Heart left ventricle (tissue), 16 donors: ENCODE data around the gene LPO. TPM values are rescaled to one million over a fixed set of nuclear protein-coding genes. Genes with fewer than 3 reads are reported as not detected.

ENCODE experiments used
- ATAC-seq, 4 donors: fragments of 200-7000 bp; cut with Tn5 transposase; one replicate each; pipeline ENCODE4 v1.9.1; 2020 to 2022; ENCODE audit warnings: moderate library complexity in 4 of 4, mild to moderate bottlenecking in 3 of 4, moderate number of reproducible peaks in 1 of 4
- DNase-seq, 5 donors: peaks; one replicate each; pipeline ENCODE4 v3.0.0-alpha.2; 2020
- H3K27ac ChIP-seq, 12 donors: fragments of 200-600 bp; sonication (generic) in 4 of 12; one replicate each; pipeline versions ENCODE4 v1.5.0 to v1.8.0; 2016 to 2022; ENCODE audit warnings: mild to moderate bottlenecking in 2 of 12
- H3K27me3 ChIP-seq, 9 donors: fragments of 200-600 bp; sonication (generic) in 2 of 9; one replicate each; pipeline versions ENCODE4 v1.5.1 to v1.8.0; 2016 to 2022; ENCODE audit warnings: mild to moderate bottlenecking in 3 of 9
- H3K36me3 ChIP-seq, 9 donors: fragments of 200-600 bp; sonication (generic) in 2 of 9; one replicate each; pipeline versions ENCODE4 v1.5.0 to v1.8.0; 2018 to 2022; ENCODE audit warnings: mild to moderate bottlenecking in 2 of 9
- H3K4me1 ChIP-seq, 12 donors: fragments of 200-600 bp; sonication (generic) in 4 of 12; one replicate each; pipeline versions ENCODE4 v1.5.0 to v1.8.0; 2016 to 2022; ENCODE audit warnings: mild to moderate bottlenecking in 3 of 12
- H3K4me3 ChIP-seq, 12 donors: fragments of 200-600 bp; sonication (generic) in 4 of 12; one replicate each; pipeline versions ENCODE4 v1.5.0 to v1.8.0; 2017 to 2022; ENCODE audit warnings: mild to moderate bottlenecking in 9 of 12, moderate library complexity in 4 of 12
- H3K9me3 ChIP-seq, 12 donors: fragments of 200-600 bp; sonication (generic) in 4 of 12; one replicate each; pipeline versions ENCODE4 v1.5.0 to v1.8.0; 2016 to 2022; ENCODE audit warnings: mild to moderate bottlenecking in 1 of 12
- POLR2A ChIP-seq, 2 donors: fragments of 450-650 bp; IDR thresholded peaks; one replicate each; pipeline ENCODE4 v1.6.1; 2017; ENCODE audit warnings: antibody characterized with exemption in 2 of 2, mild to moderate bottlenecking in 2 of 2, moderate library complexity in 2 of 2
- WGBS, 4 donors: extraction: QIAGEN DNeasy Blood & Tissue Kit in 2 of 4; methylation state at CpG; one replicate each; pipeline versions ENCODE4 v1.1.5 to v1.1.7; 2013 to 2018; 5-methylcytosine and 5-hydroxymethylcytosine counted together
- intact Hi-C, 10 donors: fragments of 100-400 bp; cut with DNase I; formaldehyde crosslinking; loops; one replicate each; pipeline versions ENCODE4 v1.11.1 to v1.14.2; 2022
- polyA plus RNA-seq, 2 donors: library from polyadenylated mRNA; stranded (reverse); fragments of 200-250 nt; gene quantifications; one replicate each; pipeline ENCODE4 v1.2.3, GENCODE V29; 2013
- total RNA-seq, 9 donors: library from RNA; depleted of rRNA in 2 of 9; stranded (reverse); fragments of >200 nt in 2 of 9; fragmentation: NEBNext Ultra II Directional in 3 of 9; extraction: Animal tissue kit (Norgen Biotek cat#: 25700) in 3 of 9; gene quantifications; one replicate each; pipeline versions ENCODE4 v1.1.0 to v1.2.4, GENCODE V29; 2016 to 2023
- TF ChIP-seq, protein P1 (sequence below), 12 donors: fragments of 200-600 bp; sonication (generic) in 4 of 12; IDR thresholded peaks; one replicate each; pipeline versions ENCODE4 v1.5.0 to v1.8.0; 2018 to 2022; ENCODE audit warnings: antibody characterized with exemption in 12 of 12, mild to moderate bottlenecking in 5 of 12
- donor health status: ischemic (EF 13 %, LVEDD 7.1; RV severe dilation, severe dysfunction).
- donor health status: healthy with polysubstance abuse.
- donor health status: DM: no; HTN: yes; CAD: no.
- donor health status: DM: no; HTN: no; CAD: no.
- donor health status: ischemic (EF 25% LVEDD 6.9; RV normal size, moderate dysfunction).
- donor health status: ischemic (EF 25% LVEDD 5.7; RV mildly dilated, moderate dysfunction).
- donor health status: healthy.
- donor health status: DM: yes; HTN: yes; CAD: no.
- donor health status: ischemic (EF 35%, LVEDD 5.7; RV mildly dilated, moderate dysfunction).
- donor health status: nonischemic (EF 11% LVEDD 7.7; RV severe dilation, severe dysfunction).
- donor health status: DM: yes; HTN: yes; CAD: no.
- donor health status: PGD.
- donor health status: ischemic (EF 29% LVEDD 5.4; RV normal size, mild dysfunction).
- donor health status: nonischemic (EF 23%, LVEDD 6.1; RV moderate dilation, normal function).

The LPO gene
- total and polyA plus RNA-seq, 11 donors = not detected

DNA sequence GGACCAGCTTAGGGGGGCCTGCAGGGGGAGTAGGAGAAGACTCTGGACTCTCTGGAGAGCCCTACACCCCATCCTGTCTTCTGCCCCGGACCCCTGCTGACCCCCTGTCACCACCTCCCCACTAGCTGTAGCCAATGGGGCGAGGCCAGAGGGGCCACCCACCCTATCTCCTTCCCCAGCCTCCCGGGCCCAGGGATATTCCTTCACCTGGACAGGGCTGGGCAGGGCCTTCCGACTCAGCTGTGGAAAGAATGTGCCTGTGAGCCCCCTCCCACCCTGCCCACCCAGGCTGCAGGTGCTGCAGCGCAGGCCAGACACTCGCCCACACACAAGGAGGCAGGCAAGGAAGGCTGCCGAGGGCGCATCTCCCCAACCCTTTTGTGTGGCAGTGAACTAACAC, 67.2 kb downstream of the LPO start:
- 77 to 100% (median 84%) methylated on average over 2 to 8 of the region's 8 CpGs for WGBS, 4 donors
- no peak overlapping the region for H3K27ac ChIP-seq
- no peak for DNase-seq
- H3K4me1 ChIP-seq = peaks cover 0 to 4% (median 0%) of the 10 kb centered on the region in 12 donors
- ATAC-seq = no peak
- H3K9me3 ChIP-seq = no peaks in the 10 kb centered on the region
- no peaks in the 10 kb centered on the region for H3K36me3 ChIP-seq
- H3K4me3 ChIP-seq = no peak overlapping the region
- H3K27me3 ChIP-seq = peaks cover 0 to 4% (median 0%) of the 10 kb centered on the region in 9 donors
- intact Hi-C loops = loop anchor here in 3 of 10 donors (5.0 to 10.0 kb wide), 2 partner anchors 139 to 142 kb away; no protein-coding TSS in a partner anchor
- no peak for TF ChIP-seq POLR2A (IDR thresholded peaks at IDR 0.05)
- TF ChIP-seq, protein P1, sequence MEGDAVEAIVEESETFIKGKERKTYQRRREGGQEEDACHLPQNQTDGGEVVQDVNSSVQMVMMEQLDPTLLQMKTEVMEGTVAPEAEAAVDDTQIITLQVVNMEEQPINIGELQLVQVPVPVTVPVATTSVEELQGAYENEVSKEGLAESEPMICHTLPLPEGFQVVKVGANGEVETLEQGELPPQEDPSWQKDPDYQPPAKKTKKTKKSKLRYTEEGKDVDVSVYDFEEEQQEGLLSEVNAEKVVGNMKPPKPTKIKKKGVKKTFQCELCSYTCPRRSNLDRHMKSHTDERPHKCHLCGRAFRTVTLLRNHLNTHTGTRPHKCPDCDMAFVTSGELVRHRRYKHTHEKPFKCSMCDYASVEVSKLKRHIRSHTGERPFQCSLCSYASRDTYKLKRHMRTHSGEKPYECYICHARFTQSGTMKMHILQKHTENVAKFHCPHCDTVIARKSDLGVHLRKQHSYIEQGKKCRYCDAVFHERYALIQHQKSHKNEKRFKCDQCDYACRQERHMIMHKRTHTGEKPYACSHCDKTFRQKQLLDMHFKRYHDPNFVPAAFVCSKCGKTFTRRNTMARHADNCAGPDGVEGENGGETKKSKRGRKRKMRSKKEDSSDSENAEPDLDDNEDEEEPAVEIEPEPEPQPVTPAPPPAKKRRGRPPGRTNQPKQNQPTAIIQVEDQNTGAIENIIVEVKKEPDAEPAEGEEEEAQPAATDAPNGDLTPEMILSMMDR (IDR thresholded peaks at IDR 0.05) = no peak

DNA sequence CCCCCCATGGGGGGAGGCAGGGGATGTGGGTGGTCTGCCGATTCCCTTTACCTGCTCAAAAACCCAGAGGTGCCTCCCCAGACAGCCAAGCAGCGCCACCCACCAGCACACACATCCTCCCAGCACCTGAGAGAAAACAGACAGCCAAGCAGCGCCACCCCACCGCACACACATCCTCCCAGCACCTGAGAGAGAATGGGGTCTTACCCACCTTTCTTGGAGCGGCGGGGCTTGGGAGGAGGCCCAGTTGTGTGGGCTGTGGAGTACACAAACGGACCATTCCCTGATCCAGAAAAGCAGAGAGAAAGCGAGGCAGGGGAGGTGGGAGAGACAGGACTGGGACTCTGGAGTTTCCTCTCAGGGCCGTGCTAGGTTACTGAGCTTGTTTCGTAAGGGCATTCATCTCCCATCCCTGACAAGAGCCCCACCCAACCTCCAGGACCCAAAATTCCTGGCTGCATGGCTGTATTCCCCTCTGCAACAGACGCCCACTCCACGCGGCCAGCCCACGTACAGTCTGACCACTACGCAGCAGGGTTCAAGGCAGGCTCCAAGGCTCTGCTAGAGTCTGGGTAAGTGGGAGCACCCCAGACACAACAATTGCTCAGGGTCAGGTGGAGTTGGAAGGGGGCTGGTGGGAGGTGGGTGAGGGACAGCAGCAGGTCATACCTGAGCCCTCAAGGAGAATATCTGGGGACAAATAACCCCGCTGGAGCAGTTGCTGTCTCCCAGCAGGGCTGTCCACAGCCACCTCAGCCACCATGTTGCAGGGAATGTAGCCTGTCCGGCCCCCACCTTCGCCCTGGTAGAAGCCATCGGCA, 68.0 kb downstream of the LPO start:
- no peak for TF ChIP-seq POLR2A (IDR thresholded peaks at IDR 0.05)
- TF ChIP-seq, protein P1 (IDR thresholded peaks at IDR 0.05) = no peak
- Histone ChIP-seq H3K9me3 (no peaks in the 10 kb centered on the region), H3K4me3 (no peak overlapping the region), H3K36me3 (no peaks in the 10 kb centered on the region), H3K4me1 (peaks cover 0 to 4% (median 0%) of the 10 kb centered on the region in 12 donors), H3K27ac (no peak overlapping the region), H3K27me3 (peaks cover 0 to 4% (median 0%) of the 10 kb centered on the region in 9 donors)
- DNase-seq (no peak), ATAC-seq (no peak)
- intact Hi-C loops = loop anchor here in 3 of 10 donors (5.0 to 10.0 kb wide), 2 partner anchors 138 to 141 kb away; no protein-coding TSS in a partner anchor
- WGBS, 4 donors = 80 to 89% (median 86%) methylated on average over 13 to 19 of the region's 19 CpGs

DNA sequence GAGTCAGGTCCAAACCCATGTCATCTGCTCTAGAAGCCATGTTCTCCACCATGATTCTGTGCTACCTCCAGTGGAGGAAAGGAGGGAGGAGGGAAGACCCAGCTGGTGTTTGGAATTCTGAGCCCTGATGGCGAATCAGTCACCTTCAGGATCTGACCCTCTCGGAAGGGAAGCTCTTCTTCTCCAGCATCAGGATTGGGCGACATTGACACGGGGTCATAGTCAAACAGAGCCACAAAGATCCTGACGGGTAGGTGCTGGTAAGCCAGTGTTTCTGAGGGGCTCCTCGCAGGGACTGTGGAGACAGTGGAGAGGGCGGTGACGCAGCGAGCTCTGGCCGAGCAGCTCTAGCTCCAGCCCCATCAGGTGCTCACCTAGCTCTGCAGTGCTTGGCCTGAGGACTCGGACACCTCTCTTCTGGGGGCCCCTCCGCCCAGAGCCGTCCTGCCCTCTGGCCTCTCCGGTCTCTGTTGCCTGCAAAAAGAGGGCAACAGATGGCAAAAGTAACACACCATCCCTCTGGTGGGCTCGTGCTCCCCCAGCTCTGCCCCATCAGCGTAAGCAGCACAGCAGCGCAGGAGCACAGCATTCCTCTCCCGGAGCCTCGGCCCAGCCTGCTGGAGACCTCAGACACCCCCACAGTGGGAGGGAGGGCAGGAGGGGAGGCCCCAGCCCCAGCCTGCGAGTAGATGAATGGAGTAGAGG, 69.2 kb downstream of the LPO start:
- H3K27me3 ChIP-seq = peaks cover 0 to 4% (median 0%) of the 10 kb centered on the region in 9 donors
- intact Hi-C loops = loop anchor here in 3 of 10 donors (5.0 to 10.0 kb wide), 2 partner anchors 137 to 140 kb away; no protein-coding TSS in a partner anchor
- 82 to 85% (median 83%) methylated on average over 17 to 20 of the region's 20 CpGs for WGBS, 4 donors

More for the DNA sequence above, 69.2 kb downstream of the LPO start:
- Histone ChIP-seq H3K4me1 (peaks cover 0 to 4% (median 0%) of the 10 kb centered on the region in 12 donors), H3K36me3 (no peaks in the 10 kb centered on the region), H3K4me3 (no peak overlapping the region), H3K9me3 (no peaks in the 10 kb centered on the region), H3K27ac (no peak overlapping the region)
- TF ChIP-seq, protein P1 (IDR thresholded peaks at IDR 0.05) = no peak
- TF ChIP-seq POLR2A (IDR thresholded peaks at IDR 0.05) = no peak
- no peak for DNase-seq
- ATAC-seq = no peak
